ENCODE data around the gene ZSCAN30. TPM values are rescaled to one million over a fixed set of nuclear protein-coding genes. Genes with fewer than 3 reads are reported as not detected.

The ZSCAN30 gene
- polyA plus RNA-seq, 1 donor from 2014 or later = 30.6 TPM

GRCh38 chr18:35303610-35304009 lies 13.6 kb upstream of the ZSCAN30 start:
- no peak overlapping the region for H3K9ac ChIP-seq (ENCODE audit: low read length)
- H3K4me2 ChIP-seq (ENCODE audit: low read length) = no peak overlapping the region
- H3K27me3 ChIP-seq (ENCODE audit: insufficient read depth, low read depth, low read length) = no peaks in the 10 kb centered on the region
- H3K9me3 ChIP-seq (ENCODE audit: low read length) = peaks cover 34% of the 10 kb centered on the region
- no peaks in the 10 kb centered on the region for H4K20me1 ChIP-seq (ENCODE audit: insufficient read depth)
- H3K9me2 ChIP-seq (ENCODE audit: insufficient read depth, low read length) = no peaks in the 10 kb centered on the region
- H3K27ac ChIP-seq (ENCODE audit: low read length) = no peak overlapping the region
- H3K36me3 ChIP-seq (ENCODE audit: insufficient read depth, low read length) = peaks cover 30% of the 10 kb centered on the region
- H3F3A ChIP-seq (ENCODE audit: insufficient read depth, low read length, poor library complexity, severe bottlenecking) = no peaks in the 10 kb centered on the region
- H3K4me3 ChIP-seq (ENCODE audit: low read length) = no peak overlapping the region
- H2AFZ ChIP-seq (ENCODE audit: low read depth, low read length) = no peak overlapping the region
- peaks cover 15% of the 10 kb centered on the region for H3K79me2 ChIP-seq (replicated peaks; ENCODE audit: insufficient read depth, low read length)
- TF ChIP-seq REST (IDR thresholded peaks at IDR 0.05; ENCODE audit: borderline replicate concordance) = no peak
- TF ChIP-seq MXI1 (conservative IDR thresholded peaks at IDR 0.05; ENCODE audit: poor library complexity, severe bottlenecking) = no peak
- no peak for TF ChIP-seq CTCF (IDR thresholded peaks at IDR 0.05; ENCODE audit: poor library complexity, severe bottlenecking)
- TF ChIP-seq RAD21 (conservative IDR thresholded peaks at IDR 0.05) = no peak
- no peak for TF ChIP-seq EP300 (conservative IDR thresholded peaks at IDR 0.05; ENCODE audit: poor library complexity, severe bottlenecking)
- TF ChIP-seq TAF1 (IDR thresholded peaks at IDR 0.05; ENCODE audit: low read depth) = no peak
- no peak for TF ChIP-seq EZH2 (IDR thresholded peaks at IDR 0.05; ENCODE audit: borderline replicate concordance, insufficient read depth, low read length, poor library complexity, severe bottlenecking)
- TF ChIP-seq POLR2AphosphoS5 (IDR thresholded peaks at IDR 0.05) = no peak
- no peak for TF ChIP-seq SMC3 (conservative IDR thresholded peaks at IDR 0.05; ENCODE audit: poor library complexity)

- Histone ChIP-seq H3K36me3 (ENCODE audit: insufficient read depth, low read length) (peaks cover 5% of the 10 kb centered on the region), H4K20me1 (ENCODE audit: insufficient read depth) (no peaks in the 10 kb centered on the region), H3K27me3 (ENCODE audit: insufficient read depth, low read depth, low read length) (no peaks in the 10 kb centered on the region), H3K4me3 (ENCODE audit: low read length) (no peak overlapping the region), H3K27ac (ENCODE audit: low read length) (no peak overlapping the region), H3F3A (ENCODE audit: insufficient read depth, low read length, poor library complexity, severe bottlenecking) (no peaks in the 10 kb centered on the region), H3K9ac (ENCODE audit: low read length) (no peak overlapping the region), H3K9me3 (ENCODE audit: low read length) (no peaks in the 10 kb centered on the region), H3K4me2 (ENCODE audit: low read length) (no peak overlapping the region), H2AFZ (ENCODE audit: low read depth, low read length) (no peak overlapping the region), H3K79me2 (replicated peaks; ENCODE audit: insufficient read depth, low read length) (peaks cover 23% of the 10 kb centered on the region), H3K9me2 (ENCODE audit: insufficient read depth, low read length) (no peaks in the 10 kb centered on the region)
- TF ChIP-seq EZH2 (IDR thresholded peaks at IDR 0.05; ENCODE audit: borderline replicate concordance, insufficient read depth, low read length, poor library complexity, severe bottlenecking) (no peak), MXI1 (conservative IDR thresholded peaks at IDR 0.05; ENCODE audit: poor library complexity, severe bottlenecking) (no peak), RAD21 (conservative IDR thresholded peaks at IDR 0.05) (no peak), REST (IDR thresholded peaks at IDR 0.05; ENCODE audit: borderline replicate concordance) (no peak), POLR2AphosphoS5 (IDR thresholded peaks at IDR 0.05) (no peak), EP300 (conservative IDR thresholded peaks at IDR 0.05; ENCODE audit: poor library complexity, severe bottlenecking) (no peak), CTCF (IDR thresholded peaks at IDR 0.05; ENCODE audit: poor library complexity, severe bottlenecking) (no peak), TAF1 (IDR thresholded peaks at IDR 0.05; ENCODE audit: low read depth) (no peak), SMC3 (conservative IDR thresholded peaks at IDR 0.05; ENCODE audit: poor library complexity) (no peak)
Measured at GRCh38 chr18:35296060-35296459, 6.0 kb upstream of the ZSCAN30 start.

Measured in neural cell (in vitro differentiated cells).